HT-29 (cell line): ENCODE measurements around the gene TAGLN2. TPM values are rescaled to one million over a fixed set of nuclear protein-coding genes. Genes with fewer than 3 reads are reported as not detected.

Experiments
- DNase-seq: peaks from one replicate; pipeline ENCODE4 v3.0.0-alpha.2; 2015; ENCODE audit warnings: low spot score
- total RNA-seq: library from RNA; depleted of rRNA; stranded (reverse); fragments of >200 nt; shearing (Covaris generic); gene quantifications from 2 replicates; pipeline ENCODE4 v1.2.3, GENCODE V29; 2014

Gene TAGLN2
- total RNA-seq, 1 experiment from 2014 or later: 828 TPM

GRCh38 chr1:159949981-159950381 lies 24.7 kb upstream of the TAGLN2 start:
- DNase-seq: no peak

- no peak for DNase-seq
Observed at GRCh38 chr1:159949123-159949522, 23.8 kb upstream of the TAGLN2 start.

GRCh38 chr1:159947942-159948341 lies 22.6 kb upstream of the TAGLN2 start:
- no peak for DNase-seq

- DNase-seq: peak; percentile 30
Observed at GRCh38 chr1:159946242-159947187, 21.2 kb upstream of the TAGLN2 start.

- peak; percentile 95 for DNase-seq
Observed at GRCh38 chr1:159945483-159946241, 20.4 kb upstream of the TAGLN2 start, which contains the start of gene IGSF9. IGSF9 (minus strand) TSS chr1:159945613; CDS start chr1:159943454, 2,159 bp downstream.

- no peak for DNase-seq
Observed at GRCh38 chr1:159944623-159945455, 19.5 kb upstream of the TAGLN2 start.

GRCh38 chr1:159943908-159944622 lies 18.8 kb upstream of the TAGLN2 start:
- no peak for DNase-seq

GRCh38 chr1:159943278-159943640 lies 18.0 kb upstream of the TAGLN2 start:
- no peak for DNase-seq

GRCh38 chr1:159942632-159943277 lies 17.4 kb upstream of the TAGLN2 start:
- DNase-seq: no peak

- DNase-seq: no peak
Observed at GRCh38 chr1:159941591-159942560, 16.6 kb upstream of the TAGLN2 start.

- no peak for DNase-seq
Observed at GRCh38 chr1:159941141-159941540, 15.8 kb upstream of the TAGLN2 start.

- DNase-seq: no peak
Observed at GRCh38 chr1:159940006-159940620, 14.8 kb upstream of the TAGLN2 start.

GRCh38 chr1:159939678-159940002 lies 14.3 kb upstream of the TAGLN2 start:
- no peak for DNase-seq

- no peak for DNase-seq
Observed at GRCh38 chr1:159938905-159939677, 13.8 kb upstream of the TAGLN2 start.

GRCh38 chr1:159938211-159938852 lies 13.0 kb upstream of the TAGLN2 start:
- DNase-seq: no peak

- peak; percentile 65 for DNase-seq
Observed at GRCh38 chr1:159937054-159937750, 11.9 kb upstream of the TAGLN2 start.
